Lung microvascular endothelial cell (primary cell): ENCODE results near the gene LEFTY2. TPM values are rescaled to one million over a fixed set of nuclear protein-coding genes. Genes with fewer than 3 reads are reported as not detected.
"Not testable (repeated sequence)": the region's sequence is repeated elsewhere in the genome, so short reads cannot be mapped to it uniquely, and the experiment has no call there.

ENCODE experiments used
- DNase-seq, 2 donors: peaks; one replicate each; pipeline versions ENCODE4 v3.0.0 to v3.0.0-alpha.2; 2010; ENCODE audit warnings: low read depth in 2 of 2
- total RNA-seq: library from RNA; depleted of rRNA; stranded (reverse); fragments of >200 nt; gene quantifications from 2 replicates; pipeline ENCODE4 v1.2.1, GENCODE V29; 2014

The LEFTY2 gene
- not detected in 2 replicates for total RNA-seq

GRCh38 chr1:225941187-225941941, at the start of gene LEFTY2:
Gene LEFTY2 (minus strand): TSS chr1:225941220. CDS start chr1:225941140, 80 bp downstream.
- no peak for DNase-seq

GRCh38 chr1:225987491-225988316, 46.7 kb upstream of the LEFTY2 start:
- peak; percentile 63 to 71 for DNase-seq

GRCh38 chr1:225981714-225982113, 40.7 kb upstream of the LEFTY2 start:
- DNase-seq = no peak

- DNase-seq = no peak
Observed at GRCh38 chr1:225980005-225980836, 39.2 kb upstream of the LEFTY2 start.

- no peak for DNase-seq
Observed at GRCh38 chr1:225979421-225979820, 38.4 kb upstream of the LEFTY2 start.

- DNase-seq = no peak
Observed at GRCh38 chr1:225977937-225978748, 37.1 kb upstream of the LEFTY2 start.

GRCh38 chr1:225975146-225975545, 34.1 kb upstream of the LEFTY2 start:
- DNase-seq = not testable (repeated sequence)

GRCh38 chr1:225974454-225974853, 33.4 kb upstream of the LEFTY2 start:
- DNase-seq = no peak

- DNase-seq = no peak
Observed at GRCh38 chr1:225973158-225973557, 32.1 kb upstream of the LEFTY2 start.

GRCh38 chr1:225972344-225973152, 31.5 kb upstream of the LEFTY2 start:
- no peak for DNase-seq

- DNase-seq = not testable (repeated sequence)
Observed at GRCh38 chr1:225970592-225971157, 29.7 kb upstream of the LEFTY2 start.

- not testable (repeated sequence) for DNase-seq
Observed at GRCh38 chr1:225969751-225970150, 28.7 kb upstream of the LEFTY2 start.

- no peak for DNase-seq
Observed at GRCh38 chr1:225965231-225965630, 24.2 kb upstream of the LEFTY2 start.

GRCh38 chr1:225963735-225964530, 22.9 kb upstream of the LEFTY2 start:
- DNase-seq = peak in 1 of 2 donors; percentile 17

GRCh38 chr1:225962440-225962975, 21.5 kb upstream of the LEFTY2 start:
- DNase-seq = peak; percentile 23 to 44

- DNase-seq = no peak
Observed at GRCh38 chr1:225961659-225962439, 20.8 kb upstream of the LEFTY2 start.

- no peak for DNase-seq
Observed at GRCh38 chr1:225958041-225958440, 17.0 kb upstream of the LEFTY2 start.

- DNase-seq = no peak
Observed at GRCh38 chr1:225954753-225955152, 13.7 kb upstream of the LEFTY2 start.
